T-cell (primary cell): ENCODE results near the gene USP7. TPM values are rescaled to one million over a fixed set of nuclear protein-coding genes. Genes with fewer than 3 reads are reported as not detected.
A peak's percentile ranks its signal among the peaks of the same experiment; 100 is the strongest.

ENCODE experiments used
- ATAC-seq, 4 experiments: fragments of 200-7000 bp in 3 of 4; fragments of 150-1000 bp in 1 of 4; cut with Tn5 transposase; replicated peaks in 1 of 4; 1 replicate in 3 of 4; 2 replicates in 1 of 4; pipeline ENCODE4 v1.10.0; 2021; ENCODE audit warnings: moderate library complexity in 3 of 4, mild to moderate bottlenecking in 2 of 4, moderate number of reproducible peaks in 1 of 4
- CTCF ChIA-PET, 2 donors: fragments of 300-600 bp; sonication (Branson Sonifier 250); formaldehyde crosslinking; loops; one replicate each; lab custom pipeline; 2022; ENCODE audit warnings: antibody characterized with exemption in 2 of 2; lab: Charles Lee
- POLR2A ChIA-PET, 2 donors: fragments of 300-600 bp; sonication (Branson Sonifier 250); formaldehyde crosslinking; loops; one replicate each; lab custom pipeline; 2022; ENCODE audit warnings: antibody characterized with exemption in 2 of 2; lab: Charles Lee
- DNase-seq, 35 experiments: peaks; one replicate each; pipeline versions ENCODE4 v3.0.0 to v3.0.0-alpha.2; 2013 to 2023
- H3K27ac ChIP-seq: one replicate; pipeline ENCODE4 v1.5.1; 2013; ENCODE audit warnings: low read length
- H3K27me3 ChIP-seq, 2 experiments: replicated peaks in 1 of 2; 1 replicate in 1 of 2; 2 replicates in 1 of 2; pipeline versions ENCODE4 v1.6.1 to v1.7.0; 2013; ENCODE audit warnings: low read length in 1 of 2, mixed read lengths in 1 of 2; ENCODE audit not compliant: control insufficient read depth in 2 of 2, insufficient read depth in 2 of 2; ENCODE audit errors: extremely low read depth in 1 of 2
- H3K36me3 ChIP-seq, 2 donors: 1 replicate in 1 of 2; 2 replicates in 1 of 2; pipeline versions ENCODE4 v1.6.1 to v1.7.0; 2013; ENCODE audit warnings: low read length in 1 of 2; ENCODE audit not compliant: control insufficient read depth in 2 of 2, insufficient read depth in 1 of 2; ENCODE audit errors: extremely low read depth in 1 of 2
- H3K4me1 ChIP-seq, 2 experiments: 1 replicate in 1 of 2; 2 replicates in 1 of 2; pipeline versions ENCODE4 v1.6.1 to v1.7.0; 2013; ENCODE audit warnings: low read length in 2 of 2, mixed read lengths in 1 of 2; ENCODE audit not compliant: insufficient read depth in 2 of 2, control insufficient read depth in 1 of 2; ENCODE audit errors: extremely low read depth in 1 of 2
- H3K4me3 ChIP-seq, 2 donors: 1 replicate in 1 of 2; 2 replicates in 1 of 2; pipeline versions ENCODE4 v1.5.1 to v1.7.0; 2013; ENCODE audit warnings: mild to moderate bottlenecking in 2 of 2, low read length in 1 of 2, moderate library complexity in 1 of 2; ENCODE audit not compliant: control insufficient read depth in 1 of 2; ENCODE audit errors: extremely low read depth in 1 of 2
- H3K9me3 ChIP-seq: 2 replicates; pipeline ENCODE4 v1.7.0; 2013
- H3K27ac Mint-ChIP-seq, 2 donors: one replicate each; pipeline ENCODE4 v1.8.0; 2020 to 2021; ENCODE audit warnings: mild to moderate bottlenecking in 2 of 2, mixed read lengths in 2 of 2
- H3K27me3 Mint-ChIP-seq, 2 donors: one replicate each; pipeline ENCODE4 v1.8.0; 2021 to 2022; ENCODE audit warnings: mixed read lengths in 2 of 2
- H3K36me3 Mint-ChIP-seq: one replicate; pipeline ENCODE4 v1.8.0; 2021; ENCODE audit warnings: mixed read lengths
- H3K4me1 Mint-ChIP-seq, 3 donors: one replicate each; pipeline ENCODE4 v1.8.0; 2020 to 2022; ENCODE audit warnings: mixed read lengths in 3 of 3, mild to moderate bottlenecking in 1 of 3
- H3K4me3 Mint-ChIP-seq, 3 donors: one replicate each; pipeline ENCODE4 v1.8.0; 2020 to 2022; ENCODE audit warnings: mild to moderate bottlenecking in 3 of 3, mixed read lengths in 3 of 3, moderate library complexity in 3 of 3
- H3K9me3 Mint-ChIP-seq, 3 donors: one replicate each; pipeline ENCODE4 v1.8.0; 2020 to 2022; ENCODE audit warnings: mixed read lengths in 3 of 3
- WGBS: methylation state at CpG from one replicate; pipeline ENCODE4 v1.1.5; 2013; ENCODE audit warnings: missing lambda C conversion rate; ENCODE audit not compliant: insufficient coverage; 5-methylcytosine and 5-hydroxymethylcytosine counted together
- total RNA-seq, 35 experiments: library from RNA in 6 of 35; stranded (reverse) in 6 of 35; fragments of 120-200 nt in 1 of 35; gene quantifications; one replicate each; pipeline versions ENCODE4 v1.2.1 to v1.2.4 and lab custom pipeline; 2013 to 2026

The USP7 gene
- total RNA-seq, 5 donors from 2014 or later (not counting 1 experiment from before 2014, with no cell fraction given) = 159 to 261 (median 169) TPM

GRCh38 chr16:8953064-8953463 lies 10.6 kb downstream of the USP7 start:
- Histone ChIP-seq H3K27ac (no peak overlapping the region), H3K36me3 (no peaks in the 10 kb centered on the region), H3K4me3 (no peak overlapping the region), H3K4me1 (peaks cover 53 to 88% of the 10 kb centered on the region in 2 experiments), H3K27me3 (no peaks in the 10 kb centered on the region), H3K9me3 (no peaks in the 10 kb centered on the region)
- H3K36me3 Mint-ChIP-seq = no peaks in the 10 kb centered on the region
- peak overlapping the region; percentile 17 to 65 (median 57) for H3K4me3 Mint-ChIP-seq
- WGBS = 54% methylated on average over 8 of the region's 11 CpGs
- H3K9me3 Mint-ChIP-seq = no peaks in the 10 kb centered on the region
- no peak for DNase-seq
- ChIA-PET CTCF (no interaction called here), POLR2A (no interaction called here)
- ATAC-seq = no peak
- H3K4me1 Mint-ChIP-seq = peaks cover 88 to 90% (median 90%) of the 10 kb centered on the region in 3 donors
- H3K27me3 Mint-ChIP-seq = no peaks in the 10 kb centered on the region
- peak overlapping the region; percentile 44 to 74 for H3K27ac Mint-ChIP-seq

DNA sequence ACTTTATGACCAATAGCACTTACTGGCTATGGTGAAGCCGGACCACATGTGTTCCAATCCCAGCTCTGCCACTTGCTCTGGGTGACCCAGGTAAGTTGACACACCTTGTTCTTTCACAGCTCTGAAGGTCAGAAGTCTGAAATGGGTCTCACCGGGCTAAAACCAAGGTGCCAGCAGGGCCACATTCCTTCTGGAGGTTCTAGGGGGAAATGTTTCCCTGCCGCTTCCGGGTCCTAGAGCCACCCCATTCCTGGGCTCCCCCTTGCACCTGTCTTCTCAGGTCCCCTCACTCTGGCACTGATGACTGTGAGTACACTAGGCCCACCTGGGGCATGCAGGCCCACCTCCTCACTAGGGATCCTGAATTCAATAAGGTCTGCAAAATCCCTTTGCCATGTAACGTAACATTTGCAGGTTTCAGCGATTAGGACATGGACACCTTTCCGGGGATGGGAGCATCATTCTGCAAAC lies 11.4 kb downstream of the USP7 start:
- no peaks in the 10 kb centered on the region for H3K36me3 Mint-ChIP-seq
- Histone ChIP-seq H3K9me3 (no peaks in the 10 kb centered on the region), H3K4me3 (peak overlapping the region in 1 of 2 donors; percentile 19), H3K27ac (no peak overlapping the region), H3K4me1 (peaks cover 50 to 88% of the 10 kb centered on the region in 2 experiments), H3K27me3 (no peaks in the 10 kb centered on the region), H3K36me3 (no peaks in the 10 kb centered on the region)
- no peaks in the 10 kb centered on the region for H3K9me3 Mint-ChIP-seq
- H3K27me3 Mint-ChIP-seq = no peaks in the 10 kb centered on the region
- peak overlapping the region in 2 of 3 donors; percentile 57 to 65 for H3K4me3 Mint-ChIP-seq
- H3K4me1 Mint-ChIP-seq = peaks cover 88 to 90% (median 90%) of the 10 kb centered on the region in 3 donors
- no peak for ATAC-seq
- CTCF ChIA-PET = no interaction called here
- no peak overlapping the region for H3K27ac Mint-ChIP-seq
- 91% methylated on average over 4 of the region's 7 CpGs for WGBS
- no peak for DNase-seq
- POLR2A ChIA-PET = no interaction called here

- peaks cover 88 to 89% (median 89%) of the 10 kb centered on the region in 3 donors for H3K4me1 Mint-ChIP-seq
- no peaks in the 10 kb centered on the region for H3K9me3 Mint-ChIP-seq
- Histone ChIP-seq H3K4me1 (peaks cover 49 to 85% of the 10 kb centered on the region in 2 experiments), H3K27ac (no peak overlapping the region), H3K27me3 (no peaks in the 10 kb centered on the region), H3K36me3 (no peaks in the 10 kb centered on the region), H3K9me3 (no peaks in the 10 kb centered on the region), H3K4me3 (no peak overlapping the region)
- WGBS = 35% methylated on average over 6 of the region's 14 CpGs
- H3K27me3 Mint-ChIP-seq = no peaks in the 10 kb centered on the region
- DNase-seq = no peak
- no peaks in the 10 kb centered on the region for H3K36me3 Mint-ChIP-seq
- ATAC-seq = peak in 2 of 4 experiments; percentile 21 to 31
- ChIA-PET POLR2A (interaction anchor here in 1 of 2 donors (0.6 kb wide), 1 partner anchor 81 kb away, joined by 5 read pairs; no protein-coding TSS in a partner anchor), CTCF (interaction anchor here in 1 of 2 donors (0.8 to 7.2 kb wide), 2 partner anchors 16 to 40 kb away, joined by 3 to 38 read pairs; no protein-coding TSS in a partner anchor)
- H3K4me3 Mint-ChIP-seq = peak overlapping the region; percentile 57 to 65 (median 59)
- H3K27ac Mint-ChIP-seq = peak overlapping the region; percentile 40 to 68
Measured at GRCh38 chr16:8951447-8952280, 12.0 kb downstream of the USP7 start.

DNA sequence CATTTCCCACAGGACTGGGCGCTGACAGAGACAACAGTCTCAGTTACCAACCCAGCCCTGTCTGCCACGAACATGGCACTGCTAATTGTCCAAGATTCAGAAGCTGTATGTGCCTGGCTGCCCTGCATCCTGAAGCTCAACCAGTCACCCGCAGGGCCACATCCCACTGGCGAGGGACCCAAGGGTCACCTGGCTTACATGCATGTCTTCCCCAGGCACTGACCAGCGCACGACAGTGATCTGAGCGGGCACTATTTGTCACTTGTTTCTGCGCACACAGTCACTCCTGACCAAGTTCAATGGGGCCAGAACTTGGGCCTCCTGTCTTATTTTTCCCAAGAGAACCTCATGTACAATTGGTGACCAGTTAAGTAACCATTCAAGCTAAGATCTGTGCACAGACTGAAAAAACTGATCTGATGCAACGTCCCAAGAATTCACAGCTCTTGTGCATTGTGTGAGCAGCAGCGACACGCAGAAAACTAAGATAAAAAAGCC lies 13.1 kb downstream of the USP7 start:
- CTCF ChIA-PET = interaction anchor here in 1 of 2 donors (0.6 to 7.2 kb wide), 3 partner anchors 15 to 111 kb away, joined by 3 to 38 read pairs (median 3); no protein-coding TSS in a partner anchor

GRCh38 chr16:8949536-8950418 lies 13.9 kb downstream of the USP7 start:
- WGBS = 57% methylated on average over 3 of the region's 6 CpGs
- no peaks in the 10 kb centered on the region for H3K9me3 ChIP-seq
- H3K27me3 ChIP-seq = no peaks in the 10 kb centered on the region
- no peak for DNase-seq
- no peaks in the 10 kb centered on the region for H3K36me3 ChIP-seq
- Mint-ChIP-seq H3K36me3 (no peaks in the 10 kb centered on the region), H3K27me3 (no peaks in the 10 kb centered on the region), H3K9me3 (no peaks in the 10 kb centered on the region), H3K4me1 (peaks cover 90 to 91% (median 91%) of the 10 kb centered on the region in 3 donors), H3K27ac (peak overlapping the region; percentile 41 to 59), H3K4me3 (peak overlapping the region; percentile 35 to 65 (median 40))
- peak in 1 of 4 experiments; percentile 25 for ATAC-seq
- peak overlapping the region in 1 of 2 donors; percentile 27 for H3K4me3 ChIP-seq
- peaks cover 45 to 86% of the 10 kb centered on the region in 2 experiments for H3K4me1 ChIP-seq
- CTCF ChIA-PET = interaction anchor here in 1 of 2 donors (7.2 kb wide), 1 partner anchor 14 kb away, joined by 38 read pairs; no protein-coding TSS in a partner anchor
- no peak overlapping the region for H3K27ac ChIP-seq
- POLR2A ChIA-PET = no interaction called here

More for the DNA sequence above, 13.1 kb downstream of the USP7 start:
- Histone ChIP-seq H3K27me3 (no peaks in the 10 kb centered on the region), H3K36me3 (no peaks in the 10 kb centered on the region), H3K9me3 (no peaks in the 10 kb centered on the region), H3K27ac (no peak overlapping the region), H3K4me1 (peaks cover 45 to 84% of the 10 kb centered on the region in 2 experiments), H3K4me3 (peak overlapping the region in 1 of 2 donors; percentile 27)
- peak overlapping the region; percentile 13 to 65 (median 43) for H3K4me3 Mint-ChIP-seq
- no peaks in the 10 kb centered on the region for H3K27me3 Mint-ChIP-seq
- peaks cover 88 to 89% (median 89%) of the 10 kb centered on the region in 3 donors for H3K4me1 Mint-ChIP-seq
- DNase-seq (no peak), ATAC-seq (no peak)
- POLR2A ChIA-PET = no interaction called here
- H3K36me3 Mint-ChIP-seq = no peaks in the 10 kb centered on the region
- peak overlapping the region in 1 of 2 donors; percentile 22 for H3K27ac Mint-ChIP-seq
- WGBS = 89% methylated on average over 10 of the region's 11 CpGs
- H3K9me3 Mint-ChIP-seq = no peaks in the 10 kb centered on the region
